ENCODE results near the gene TMEM150B.
A peak's percentile ranks its signal among the peaks of the same experiment; 100 is the strongest.
"Not testable (repeated sequence)": the region's sequence is repeated elsewhere in the genome, so short reads cannot be mapped to it uniquely, and the experiment has no call there.

TMEM150B gene

GRCh38 chr19:55339105-55339888 lies 14.2 kb upstream of the TMEM150B start, which contains the start of gene KMT5C:
TSS of gene KMT5C (plus strand) at chr19:55339876. CDS start at chr19:55341937, 2,061 bp downstream.
- DNase-seq (ENCODE audit: low spot score), result peak; percentile 100

- no peak for DNase-seq (ENCODE audit: low spot score)
Measured at GRCh38 chr19:55336101-55336500, 11.0 kb upstream of the TMEM150B start.

DNA sequence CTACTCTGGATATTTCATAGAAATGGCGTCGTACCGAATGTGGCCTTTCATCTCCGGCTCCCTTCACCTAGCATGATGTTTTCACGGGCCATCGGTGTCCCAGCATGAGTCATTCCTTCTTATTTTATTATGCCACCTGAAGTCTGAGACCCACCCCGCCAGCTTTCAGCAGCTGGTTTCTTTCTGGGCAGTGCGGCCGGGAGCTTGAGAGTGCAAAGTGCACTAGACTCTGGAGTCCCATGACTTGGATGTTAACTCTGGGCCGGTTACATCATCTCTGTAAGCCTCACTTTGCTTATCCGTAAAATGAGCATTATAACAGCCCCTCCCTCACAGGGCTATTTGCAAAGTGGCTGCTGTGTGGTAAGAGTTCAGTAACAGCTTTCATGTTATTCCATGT lies 8.7 kb upstream of the TMEM150B start:
- peak; percentile 98 for DNase-seq (ENCODE audit: low spot score)

DNA sequence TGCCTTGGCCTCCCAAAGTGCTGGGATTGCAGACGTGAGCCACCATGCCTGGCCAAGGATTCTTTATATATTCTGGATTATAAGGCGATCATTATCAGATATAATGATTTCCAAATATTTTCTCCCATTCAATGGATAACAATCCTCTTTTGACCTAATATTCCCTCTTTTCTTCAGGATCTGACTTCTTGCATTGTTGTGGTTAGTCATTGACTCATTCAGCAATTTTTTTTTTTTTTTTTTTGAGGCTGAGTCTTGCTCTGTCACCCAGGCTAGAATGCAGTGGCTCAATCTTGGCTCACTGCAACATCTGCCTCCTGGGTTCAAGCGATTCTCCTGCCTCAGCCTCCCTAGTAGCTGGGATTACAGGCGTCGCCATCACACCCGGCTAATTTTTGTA lies 4.7 kb upstream of the TMEM150B start:
- DNase-seq (ENCODE audit: low spot score), result not testable (repeated sequence)

DNA sequence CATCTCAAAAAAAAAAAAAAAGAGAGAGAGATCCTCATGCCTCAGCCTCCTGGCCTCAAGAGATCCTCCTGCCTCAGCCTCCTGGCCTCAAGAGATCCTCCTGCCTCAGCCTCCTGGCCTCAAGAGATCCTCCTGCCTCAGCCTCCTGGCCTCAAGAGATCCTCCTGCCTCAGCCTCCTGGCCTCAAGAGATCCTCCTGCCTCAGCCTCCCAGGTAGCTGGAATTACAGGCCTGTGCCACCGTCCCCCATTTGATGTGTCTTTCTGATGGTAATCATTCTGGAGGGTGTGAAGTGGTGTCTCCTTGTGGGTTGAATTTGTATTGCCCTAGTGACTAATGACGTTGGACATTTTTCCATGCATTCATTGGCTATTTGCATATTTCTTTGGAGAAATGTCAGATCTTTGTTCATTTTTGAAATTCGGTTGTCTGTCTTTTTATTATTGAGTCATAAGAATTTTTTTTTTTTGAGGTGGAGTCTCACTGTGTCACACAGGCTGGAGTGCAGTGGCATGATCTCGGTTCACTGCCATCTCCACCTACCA lies 3.7 kb upstream of the TMEM150B start:
- DNase-seq (ENCODE audit: low spot score), result not testable (repeated sequence)

DNA sequence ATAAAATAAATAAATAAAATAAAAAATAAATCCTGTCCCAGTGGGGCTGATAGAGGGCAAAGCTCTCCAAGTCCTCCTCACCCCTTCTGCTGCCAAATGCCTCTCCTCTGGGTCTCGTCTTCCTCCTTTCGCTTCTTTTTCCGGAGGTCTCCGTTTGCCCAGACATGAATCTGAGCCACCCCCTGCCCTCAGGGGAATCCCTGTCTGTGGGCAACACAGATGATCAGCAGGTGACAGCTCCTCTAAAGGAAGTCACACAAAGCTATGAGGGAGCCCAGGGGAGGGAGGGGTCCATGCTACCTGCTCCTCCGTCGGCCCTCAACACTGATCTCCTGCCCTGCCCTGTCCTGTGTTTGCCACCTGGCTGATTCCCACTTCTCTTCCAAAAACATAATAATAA lies 479 bp downstream of the TMEM150B start:
- DNase-seq (ENCODE audit: low spot score), result no peak

DNA sequence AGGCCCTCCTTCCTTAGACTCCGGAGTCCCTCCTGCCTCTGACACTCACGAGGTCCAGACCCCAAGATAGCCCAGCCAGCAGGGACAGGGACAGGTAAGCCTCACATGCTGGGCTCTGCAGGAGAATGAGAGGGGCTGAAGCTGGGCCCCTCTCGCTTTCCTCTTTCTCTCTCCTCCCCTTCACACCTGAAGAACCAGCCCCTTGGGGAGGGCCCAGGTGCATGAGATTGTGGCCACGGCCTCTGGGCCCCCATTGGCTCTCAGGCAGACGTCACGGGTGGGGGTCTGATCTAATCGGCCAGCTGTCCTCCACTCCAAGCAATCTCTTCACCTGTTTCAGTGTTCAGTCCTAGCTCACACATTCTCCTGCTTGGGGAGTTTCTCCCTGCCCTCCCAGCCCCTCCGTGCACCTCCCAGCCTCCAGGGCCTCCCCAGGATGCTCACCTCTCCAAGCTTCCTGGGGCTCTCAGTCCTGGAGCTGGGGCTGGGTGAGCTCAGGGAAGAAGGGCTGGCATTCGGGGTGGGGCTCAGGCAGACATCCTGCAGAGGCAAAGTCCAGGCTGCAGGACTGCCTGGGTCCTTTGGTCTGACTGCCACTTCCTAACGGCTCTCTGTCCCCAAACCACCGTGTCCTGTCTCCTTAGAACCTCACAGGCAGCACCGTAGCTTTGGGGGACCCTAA lies 2.8 kb downstream of the TMEM150B start:
- DNase-seq (ENCODE audit: low spot score), result no peak

GRCh38 chr19:55321466-55322137 lies 3.5 kb downstream of the TMEM150B start:
- DNase-seq (ENCODE audit: low spot score), result no peak

DNA sequence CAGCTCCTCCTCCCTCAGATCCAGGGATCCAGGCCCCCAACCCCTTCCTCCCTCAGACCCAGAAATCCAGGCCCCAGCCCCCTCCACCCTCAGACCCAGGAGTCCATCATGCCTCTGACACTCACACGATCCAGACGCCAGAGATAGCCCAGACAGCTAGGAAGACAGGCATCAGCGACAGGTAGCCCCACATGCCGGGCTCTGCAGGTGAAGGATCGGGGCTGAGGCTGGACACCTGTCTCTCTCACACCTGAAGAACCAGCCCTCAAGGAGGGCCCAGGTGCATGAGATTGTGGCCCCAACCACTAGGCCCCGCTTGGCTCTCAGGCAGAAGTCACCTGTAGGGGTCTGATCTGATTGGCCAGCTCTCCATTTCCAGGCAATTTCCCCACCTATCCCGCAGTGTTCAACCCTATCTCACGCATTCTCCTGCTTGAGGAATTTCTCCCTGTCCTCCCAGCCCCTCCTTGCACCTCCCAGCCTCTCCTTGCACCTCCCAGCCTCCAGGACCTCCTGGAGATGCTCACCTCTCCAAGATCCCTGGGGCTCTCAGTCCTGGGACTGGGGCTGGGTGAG lies 4.2 kb downstream of the TMEM150B start:
- DNase-seq (ENCODE audit: low spot score), result no peak

GRCh38 chr19:55319785-55320184 lies 5.4 kb downstream of the TMEM150B start:
- DNase-seq (ENCODE audit: low spot score), result no peak

- DNase-seq (ENCODE audit: low spot score), result no peak
Measured at GRCh38 chr19:55316646-55317045, 8.5 kb downstream of the TMEM150B start.

DNA sequence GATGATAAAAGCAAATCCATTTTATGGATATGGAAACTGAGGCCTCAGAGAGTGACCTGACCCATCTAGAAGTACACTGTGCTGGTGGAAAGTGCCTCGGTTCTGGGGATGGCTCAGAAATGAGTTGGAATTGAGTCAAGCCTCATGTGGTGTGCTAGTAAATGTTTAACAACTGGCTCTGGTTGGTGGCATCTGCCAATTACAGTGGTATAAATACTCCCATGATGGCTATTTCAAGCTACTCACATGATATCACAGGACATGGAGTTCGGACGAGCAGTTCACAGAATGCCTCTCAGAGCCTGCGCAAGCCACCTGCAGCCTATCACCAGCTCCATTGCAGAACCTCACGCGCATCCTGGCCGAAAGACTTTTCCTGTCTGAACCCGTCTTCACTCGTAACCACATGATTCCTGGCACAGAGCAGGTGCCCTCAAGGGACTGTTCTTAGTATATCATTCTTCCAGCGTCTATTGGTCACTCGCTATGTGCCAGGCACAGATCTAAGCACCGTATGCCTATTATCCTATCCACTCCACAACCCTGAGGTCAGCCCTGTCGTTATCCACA lies 9.1 kb downstream of the TMEM150B start:
- DNase-seq (ENCODE audit: low spot score), result no peak

DNA sequence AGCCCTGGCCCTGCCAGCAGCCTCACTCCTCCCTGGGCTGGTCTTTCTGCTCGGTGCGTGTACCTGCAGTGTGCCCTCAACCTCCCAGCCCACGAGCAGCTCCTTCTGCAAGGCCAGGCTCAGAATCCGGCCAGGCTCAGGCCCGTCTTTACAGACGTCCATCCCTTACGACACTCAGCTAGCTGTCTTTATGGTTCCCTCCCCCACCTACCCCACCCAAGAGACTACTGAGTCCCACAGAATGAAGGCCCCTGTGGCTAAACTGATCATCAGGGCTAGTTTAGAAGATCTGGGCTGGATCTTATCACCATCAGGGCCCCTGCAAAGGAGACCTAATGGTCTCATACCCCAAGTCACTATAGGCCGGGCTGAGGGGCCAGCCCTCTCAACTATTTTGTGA lies 10.7 kb downstream of the TMEM150B start:
- no peak for DNase-seq (ENCODE audit: low spot score)

- DNase-seq (ENCODE audit: low spot score), result no peak
Measured at GRCh38 chr19:55312621-55313512, 12.3 kb downstream of the TMEM150B start.

DNA sequence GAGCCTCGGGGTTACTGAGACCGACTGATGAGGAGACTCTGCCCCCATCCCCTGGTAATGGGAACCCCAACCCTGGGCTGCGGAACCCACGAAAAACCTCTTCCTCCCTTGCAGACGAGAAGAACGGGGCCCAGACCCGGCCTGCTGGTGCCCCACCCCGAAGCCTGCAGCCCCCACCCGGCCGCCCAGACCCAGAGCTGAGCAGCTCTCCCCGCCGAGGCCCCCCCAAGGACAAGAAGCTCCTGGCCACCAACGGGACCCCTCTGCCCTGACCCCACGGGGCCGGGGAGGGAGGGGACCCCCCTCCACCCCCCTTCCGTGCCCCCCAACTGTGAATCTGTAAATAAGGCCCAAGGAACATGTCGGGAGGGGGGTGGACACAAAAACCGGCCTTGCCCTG lies 13.3 kb downstream of the TMEM150B start:
- DNase-seq (ENCODE audit: low spot score), result no peak

DNA sequence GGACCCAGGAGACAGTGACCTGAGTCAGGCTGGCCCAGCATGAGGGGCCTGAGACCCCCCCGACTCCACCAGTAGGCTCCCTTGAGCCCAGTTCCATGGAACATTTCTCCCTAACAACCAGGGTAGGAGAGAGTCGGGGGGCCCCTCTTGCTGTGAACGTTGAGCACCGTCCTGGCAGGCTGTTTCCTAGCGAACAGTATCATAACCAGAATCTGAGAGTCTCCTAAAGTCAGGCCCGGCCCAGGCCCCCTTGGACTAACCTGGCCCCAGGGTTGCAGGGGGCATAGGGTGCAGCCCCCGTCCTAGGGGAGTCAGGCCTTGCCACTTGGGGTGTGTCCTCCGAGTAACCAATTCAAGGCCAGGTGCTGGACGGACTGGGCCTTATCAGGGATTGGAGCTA lies 13.7 kb downstream of the TMEM150B start:
- DNase-seq (ENCODE audit: low spot score), result no peak

GRCh38 chr19:55310498-55310897 lies 14.6 kb downstream of the TMEM150B start:
- DNase-seq (ENCODE audit: low spot score), result no peak

DNA sequence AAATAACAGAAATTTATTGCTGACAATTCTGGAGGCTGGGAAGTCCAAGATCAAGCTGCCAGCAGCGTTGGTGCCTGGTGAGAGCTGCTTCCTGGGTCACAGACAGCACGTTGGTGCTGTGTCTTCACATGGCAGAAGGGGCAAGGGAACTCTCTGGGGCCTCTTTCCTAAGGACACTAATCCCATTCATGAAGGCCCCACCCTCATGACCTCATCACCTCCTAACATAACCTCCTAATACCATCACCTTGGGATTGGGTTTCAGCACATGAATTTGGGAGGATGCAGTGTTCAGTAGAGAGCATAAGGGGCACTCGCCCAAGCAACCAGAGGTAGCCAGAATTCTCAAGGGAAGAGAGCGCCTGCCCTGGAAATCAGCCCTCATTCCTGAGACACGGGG lies 15.7 kb downstream of the TMEM150B start:
- no peak for DNase-seq (ENCODE audit: low spot score)

GRCh38 chr19:55308281-55308680 lies 16.9 kb downstream of the TMEM150B start:
- no peak for DNase-seq (ENCODE audit: low spot score)

GRCh38 chr19:55306712-55307111 lies 18.4 kb downstream of the TMEM150B start:
- no peak for DNase-seq (ENCODE audit: low spot score)

GRCh38 chr19:55305983-55306562 lies 19.1 kb downstream of the TMEM150B start:
- DNase-seq (ENCODE audit: low spot score), result no peak

Measured in SW480 (cell line).